Endodermal cell (in vitro differentiated cells): ENCODE measurements around the gene THEM4. TPM values are rescaled to one million over a fixed set of nuclear protein-coding genes. Genes with fewer than 3 reads are reported as not detected.

Experiments
- DNase-seq: peaks from one replicate; pipeline ENCODE4 v3.0.0-alpha.2; 2017
- H3K27ac ChIP-seq: 2 replicates; pipeline ENCODE4 v1.5.1; 2013; ENCODE audit warnings: mild to moderate bottlenecking, low read depth, low read length, moderate library complexity
- H3K27me3 ChIP-seq: 2 replicates; pipeline ENCODE4 v1.6.1; 2013; ENCODE audit warnings: mild to moderate bottlenecking, low read length, moderate library complexity; ENCODE audit not compliant: insufficient read depth, control insufficient read depth, poor library complexity, severe bottlenecking
- H3K36me3 ChIP-seq: 2 replicates; pipeline ENCODE4 v1.7.0; 2013; ENCODE audit warnings: mild to moderate bottlenecking, low read length, moderate library complexity; ENCODE audit not compliant: control insufficient read depth, insufficient read depth
- H3K4me1 ChIP-seq: one replicate; pipeline ENCODE4 v1.7.0; 2013; ENCODE audit warnings: low read length; ENCODE audit not compliant: control insufficient read depth, insufficient read depth
- H3K4me3 ChIP-seq: 2 replicates; pipeline ENCODE4 v1.5.1; 2013; ENCODE audit warnings: mild to moderate bottlenecking, low read length, moderate library complexity
- H3K9ac ChIP-seq: 2 replicates; pipeline ENCODE4 v1.6.1; 2013; ENCODE audit warnings: mild to moderate bottlenecking, low read length, moderate library complexity; ENCODE audit not compliant: poor library complexity, severe bottlenecking; ENCODE audit errors: extremely low read depth
- H3K9me3 ChIP-seq: 2 replicates; pipeline ENCODE4 v1.6.1; 2013; ENCODE audit warnings: mild to moderate bottlenecking, low read length, moderate library complexity; ENCODE audit not compliant: control insufficient read depth
- H3K27ac Mint-ChIP-seq: 2 replicates; pipeline ENCODE4 v1.8.0; 2020; ENCODE audit warnings: mixed read lengths
- H3K27me3 Mint-ChIP-seq: 2 replicates; pipeline ENCODE4 v1.8.0; 2021; ENCODE audit warnings: mild to moderate bottlenecking, mixed read lengths; ENCODE audit not compliant: insufficient read depth
- H3K36me3 Mint-ChIP-seq: 2 replicates; pipeline ENCODE4 v1.8.0; 2020; ENCODE audit warnings: low read depth, mixed read lengths
- H3K4me1 Mint-ChIP-seq: 2 replicates; pipeline ENCODE4 v1.8.0; 2020; ENCODE audit warnings: mixed read lengths
- H3K4me3 Mint-ChIP-seq: 2 replicates; pipeline ENCODE4 v1.8.0; 2020; ENCODE audit warnings: mild to moderate bottlenecking, moderate library complexity, mixed read lengths
- H3K9me3 Mint-ChIP-seq: 2 replicates; pipeline ENCODE4 v1.8.0; 2020; ENCODE audit warnings: mild to moderate bottlenecking, mixed read lengths
- WGBS, 2 experiments: methylation state at CpG; one replicate each; pipeline versions ENCODE4 v1.1.5 to v1.1.7; 2013; ENCODE audit warnings: missing lambda C conversion rate in 2 of 2, mixed read lengths in 1 of 2; ENCODE audit not compliant: insufficient coverage in 1 of 2, insufficient read length in 1 of 2; 5-methylcytosine and 5-hydroxymethylcytosine counted together
- total RNA-seq, 2 donors: library from RNA; stranded (reverse); fragmentation: NEBNext Ultra II Directional in 1 of 2; extraction: Animal tissue kit (Norgen Biotek cat#: 25700) in 1 of 2; gene quantifications; 2 replicates in 1 of 2; 3 replicates in 1 of 2; pipeline ENCODE4 v1.2.1, GENCODE V29; 2021
- TF ChIP-seq, protein P1 (sequence below): fragments of 200-600 bp; sonication (generic); conservative IDR thresholded peaks from 2 replicates; pipeline ENCODE4 v1.5.0; 2021; ENCODE audit warnings: antibody characterized with exemption, mild to moderate bottlenecking

The THEM4 gene
- total RNA-seq, 2 donors from 2014 or later = 12.2 to 14.3 TPM

DNA sequence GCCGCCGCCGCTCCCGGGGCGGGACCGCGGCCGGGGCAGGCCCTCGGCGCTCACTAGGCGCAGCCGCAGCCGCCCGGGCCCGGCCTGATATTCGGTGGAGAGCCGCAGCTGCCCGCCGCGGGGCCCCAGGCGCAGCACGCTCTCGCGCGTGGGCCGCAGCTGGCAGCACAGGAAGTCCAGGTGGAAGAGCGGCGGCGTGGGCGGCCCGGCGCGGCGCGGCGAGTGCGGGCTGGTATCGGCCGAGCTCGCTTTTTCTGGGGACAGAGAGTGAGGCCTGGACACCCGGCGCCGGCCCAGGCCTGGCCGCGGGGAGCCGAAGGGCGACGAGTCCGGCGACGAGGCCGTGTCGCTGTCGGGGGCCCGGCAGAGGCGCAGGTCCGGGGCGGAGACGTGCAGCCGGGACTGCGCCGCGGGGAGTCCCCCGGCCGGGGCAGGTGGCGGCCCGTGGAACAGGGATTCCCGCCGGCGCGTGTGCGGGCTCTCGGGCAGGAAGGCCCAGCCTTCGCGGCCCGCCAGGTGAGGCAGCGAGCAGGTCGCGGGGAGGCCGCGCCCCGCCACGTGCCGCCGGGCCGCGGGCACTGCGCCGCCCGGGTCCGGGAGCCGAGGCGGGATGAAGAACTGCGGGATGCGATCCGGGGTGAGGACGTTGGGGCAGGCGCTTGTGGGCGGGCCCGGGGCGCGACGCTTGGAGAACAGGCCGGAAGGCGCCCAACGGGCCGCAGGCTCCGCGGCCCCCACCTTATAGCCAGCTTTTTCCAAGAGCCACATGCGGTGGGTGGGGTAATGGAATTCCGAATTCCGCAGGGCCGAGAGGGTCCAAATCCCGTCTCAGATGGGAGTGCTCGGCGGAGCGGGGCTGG lies 70.9 kb downstream of the THEM4 start:
- peaks cover 49% of the 10 kb centered on the region for H3K27me3 ChIP-seq
- no peak overlapping the region for H3K27ac Mint-ChIP-seq

DNA sequence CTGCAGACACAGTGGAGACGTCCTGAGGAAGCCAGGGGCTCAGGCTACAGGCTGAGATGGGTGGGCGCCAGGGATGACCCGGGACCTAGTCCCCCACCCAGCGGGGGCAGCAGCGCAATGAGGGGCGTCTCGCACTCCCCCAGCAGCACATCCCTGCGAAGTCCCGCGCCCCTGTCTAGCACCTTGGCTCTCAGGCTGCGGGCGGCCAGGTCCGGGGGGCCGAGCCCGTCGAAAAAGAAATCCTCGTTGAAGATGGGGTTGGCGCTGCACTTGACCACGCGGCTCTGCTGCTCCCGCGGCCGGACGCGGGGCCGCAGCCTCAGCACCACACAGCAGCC lies 71.5 kb downstream of the THEM4 start:
- TF ChIP-seq, protein P1, sequence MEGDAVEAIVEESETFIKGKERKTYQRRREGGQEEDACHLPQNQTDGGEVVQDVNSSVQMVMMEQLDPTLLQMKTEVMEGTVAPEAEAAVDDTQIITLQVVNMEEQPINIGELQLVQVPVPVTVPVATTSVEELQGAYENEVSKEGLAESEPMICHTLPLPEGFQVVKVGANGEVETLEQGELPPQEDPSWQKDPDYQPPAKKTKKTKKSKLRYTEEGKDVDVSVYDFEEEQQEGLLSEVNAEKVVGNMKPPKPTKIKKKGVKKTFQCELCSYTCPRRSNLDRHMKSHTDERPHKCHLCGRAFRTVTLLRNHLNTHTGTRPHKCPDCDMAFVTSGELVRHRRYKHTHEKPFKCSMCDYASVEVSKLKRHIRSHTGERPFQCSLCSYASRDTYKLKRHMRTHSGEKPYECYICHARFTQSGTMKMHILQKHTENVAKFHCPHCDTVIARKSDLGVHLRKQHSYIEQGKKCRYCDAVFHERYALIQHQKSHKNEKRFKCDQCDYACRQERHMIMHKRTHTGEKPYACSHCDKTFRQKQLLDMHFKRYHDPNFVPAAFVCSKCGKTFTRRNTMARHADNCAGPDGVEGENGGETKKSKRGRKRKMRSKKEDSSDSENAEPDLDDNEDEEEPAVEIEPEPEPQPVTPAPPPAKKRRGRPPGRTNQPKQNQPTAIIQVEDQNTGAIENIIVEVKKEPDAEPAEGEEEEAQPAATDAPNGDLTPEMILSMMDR = no peak
- Mint-ChIP-seq H3K27ac (no peak overlapping the region), H3K4me3 (peak overlapping the region; percentile 36), H3K36me3 (no peaks in the 10 kb centered on the region), H3K4me1 (peaks cover 8% of the 10 kb centered on the region), H3K27me3 (peaks cover 36% of the 10 kb centered on the region), H3K9me3 (no peaks in the 10 kb centered on the region)
- no peak for DNase-seq
- 19% methylated on average over 19 to 26 of the region's 26 CpGs for WGBS, 2 experiments
- H3K36me3 ChIP-seq = no peaks in the 10 kb centered on the region
- H3K27me3 ChIP-seq = peaks cover 49% of the 10 kb centered on the region
- H3K27ac ChIP-seq = no peak overlapping the region
- no peak overlapping the region for H3K4me3 ChIP-seq
- no peaks in the 10 kb centered on the region for H3K9me3 ChIP-seq
- no peaks in the 10 kb centered on the region for H3K4me1 ChIP-seq
- H3K9ac ChIP-seq = no peak overlapping the region

More for the DNA sequence above, 70.9 kb downstream of the THEM4 start:
- WGBS, 2 experiments = 6 to 11% methylated on average over 13 to 117 of the region's 117 CpGs
- TF ChIP-seq, protein P1 = no peak
- Histone ChIP-seq H3K27ac (no peak overlapping the region), H3K36me3 (no peaks in the 10 kb centered on the region), H3K9ac (no peak overlapping the region), H3K9me3 (no peaks in the 10 kb centered on the region), H3K4me3 (peak overlapping the region; percentile 74), H3K4me1 (no peaks in the 10 kb centered on the region)
- H3K4me3 Mint-ChIP-seq = peak overlapping the region; percentile 71
- peak; percentile 77 for DNase-seq
- H3K4me1 Mint-ChIP-seq = peaks cover 8% of the 10 kb centered on the region
- H3K36me3 Mint-ChIP-seq = no peaks in the 10 kb centered on the region
- H3K9me3 Mint-ChIP-seq = no peaks in the 10 kb centered on the region
- H3K27me3 Mint-ChIP-seq = peaks cover 36% of the 10 kb centered on the region

DNA sequence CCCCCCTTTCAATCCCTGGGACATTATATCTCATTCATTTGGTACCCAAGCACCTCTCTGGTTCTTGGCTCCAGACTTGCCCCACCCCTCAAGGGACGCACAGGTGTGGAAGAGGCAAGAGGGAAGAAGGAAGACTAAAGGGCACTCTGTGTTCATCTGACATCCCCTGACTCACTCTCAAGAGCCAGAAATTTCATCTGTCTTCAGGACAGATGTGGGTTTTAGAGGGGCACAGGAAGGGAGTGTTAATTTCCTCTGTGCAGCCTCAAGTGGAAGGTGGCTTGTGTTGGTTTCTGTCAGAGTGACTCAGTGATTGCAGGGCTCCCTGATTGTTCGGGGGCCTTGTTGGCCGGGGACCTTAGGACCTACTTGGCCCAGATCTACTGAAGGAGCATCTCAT lies 72.1 kb downstream of the THEM4 start:
- H3K4me1 Mint-ChIP-seq = peaks cover 8% of the 10 kb centered on the region
- no peak for DNase-seq
- H3K36me3 Mint-ChIP-seq = no peaks in the 10 kb centered on the region
- Histone ChIP-seq H3K9ac (no peak overlapping the region), H3K9me3 (no peaks in the 10 kb centered on the region), H3K36me3 (no peaks in the 10 kb centered on the region), H3K4me3 (no peak overlapping the region), H3K27ac (no peak overlapping the region), H3K4me1 (no peaks in the 10 kb centered on the region), H3K27me3 (peaks cover 49% of the 10 kb centered on the region)
- H3K27me3 Mint-ChIP-seq = peaks cover 36% of the 10 kb centered on the region
- H3K27ac Mint-ChIP-seq = no peak overlapping the region
- H3K9me3 Mint-ChIP-seq = no peaks in the 10 kb centered on the region
- peak overlapping the region; percentile 36 for H3K4me3 Mint-ChIP-seq
- TF ChIP-seq, protein P1 = no peak
- WGBS, 2 experiments = 70 to 91% methylated on average over 2 to 3 of the region's 3 CpGs
